NCI-H146 treated with DMSO at 0.1 percent for 48 hours (cell line): ENCODE data around the gene MTHFR.
"Not testable (repeated sequence)": the region's sequence is repeated elsewhere in the genome, so short reads cannot be mapped to it uniquely, and the experiment has no call there.

ENCODE experiments used
- DNase-seq: peaks from one replicate; lab custom pipeline; 2025; ENCODE audit not compliant: unreplicated experiment; lab: John Stamatoyannopoulos, UW

Gene MTHFR

GRCh38 chr1:11833900-11834299, 28.1 kb upstream of the MTHFR start:
- DNase-seq = no peak

- no peak for DNase-seq
These were observed 27.7 kb upstream of the MTHFR start for GRCh38 chr1:11833497-11833896.

DNA sequence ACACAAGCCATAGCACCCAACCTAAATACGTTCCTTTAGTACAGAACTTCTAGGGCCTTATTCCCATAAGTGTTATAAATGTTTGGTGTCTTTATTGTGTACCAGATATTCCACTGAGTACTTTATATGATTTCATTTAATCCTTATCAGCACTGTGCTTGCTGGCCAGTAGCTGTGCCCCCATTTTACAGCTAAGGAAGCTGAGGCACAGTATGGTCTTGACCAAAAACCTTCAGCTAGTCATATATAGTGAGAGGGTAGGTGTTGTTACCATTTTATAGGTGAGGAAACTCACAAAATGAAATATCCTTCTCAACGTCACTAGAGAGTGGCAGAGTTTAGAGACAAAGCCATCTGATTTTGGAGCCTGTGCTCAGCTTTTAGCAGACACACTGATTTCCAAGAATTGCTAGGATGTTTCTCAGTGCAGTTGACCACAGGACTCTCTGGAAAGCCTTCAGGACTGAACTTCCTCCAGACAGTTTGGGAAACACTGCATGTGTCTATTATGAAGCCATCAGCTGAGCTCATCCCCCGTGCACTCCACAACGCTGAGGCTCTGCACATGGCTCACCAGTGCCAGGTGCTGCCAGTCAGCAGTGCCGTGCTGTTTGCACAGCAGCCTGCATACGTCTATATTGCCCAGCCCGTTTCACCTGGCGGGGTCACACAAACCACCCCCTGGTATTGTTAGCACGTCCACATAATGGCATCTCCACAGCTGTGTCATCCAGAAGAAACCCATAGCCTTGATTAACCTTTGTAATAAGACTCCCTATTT, 26.4 kb upstream of the MTHFR start:
- peak; percentile 66 for DNase-seq

DNA sequence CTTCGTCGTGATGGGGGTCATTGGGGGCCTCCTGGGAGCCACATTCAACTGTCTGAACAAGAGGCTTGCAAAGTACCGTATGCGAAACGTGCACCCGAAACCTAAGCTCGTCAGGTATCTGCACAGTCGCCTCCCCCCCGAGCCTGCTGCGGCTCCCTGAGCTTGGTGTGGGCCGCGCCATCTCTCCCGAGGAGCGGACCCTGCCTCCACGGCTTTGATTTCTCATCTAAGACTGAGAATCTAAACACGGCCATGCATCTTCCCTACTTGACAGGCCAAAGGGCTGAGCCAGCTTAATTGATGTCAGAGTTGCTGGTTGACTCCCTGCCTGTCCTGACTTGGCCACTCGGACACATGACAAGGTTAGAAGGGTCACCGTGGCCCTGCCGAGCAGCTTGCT, 22.7 kb upstream of the MTHFR start:
- no peak for DNase-seq

DNA sequence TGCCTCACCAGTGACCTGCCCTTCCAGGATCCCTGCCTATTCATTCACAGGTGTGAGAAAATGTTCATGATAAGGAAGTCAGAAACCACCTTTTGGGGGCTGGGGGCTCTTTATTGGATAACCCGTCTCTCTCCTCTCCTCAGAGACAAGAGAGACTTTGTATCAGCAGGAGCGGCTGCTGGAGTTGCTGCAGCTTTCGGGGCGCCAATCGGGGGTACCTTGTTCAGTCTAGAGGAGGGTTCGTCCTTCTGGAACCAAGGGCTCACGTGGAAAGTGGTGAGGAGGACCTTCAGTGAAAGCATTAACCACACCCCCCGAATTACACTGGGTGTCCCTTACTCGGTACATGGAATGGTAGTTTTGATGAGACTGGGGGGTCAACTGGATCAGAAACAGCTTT, 21.2 kb upstream of the MTHFR start:
- no peak for DNase-seq

- no peak for DNase-seq
These were observed 19.4 kb upstream of the MTHFR start for GRCh38 chr1:11825131-11825530.

- no peak for DNase-seq
These were observed 17.8 kb upstream of the MTHFR start for GRCh38 chr1:11823366-11824137.

DNA sequence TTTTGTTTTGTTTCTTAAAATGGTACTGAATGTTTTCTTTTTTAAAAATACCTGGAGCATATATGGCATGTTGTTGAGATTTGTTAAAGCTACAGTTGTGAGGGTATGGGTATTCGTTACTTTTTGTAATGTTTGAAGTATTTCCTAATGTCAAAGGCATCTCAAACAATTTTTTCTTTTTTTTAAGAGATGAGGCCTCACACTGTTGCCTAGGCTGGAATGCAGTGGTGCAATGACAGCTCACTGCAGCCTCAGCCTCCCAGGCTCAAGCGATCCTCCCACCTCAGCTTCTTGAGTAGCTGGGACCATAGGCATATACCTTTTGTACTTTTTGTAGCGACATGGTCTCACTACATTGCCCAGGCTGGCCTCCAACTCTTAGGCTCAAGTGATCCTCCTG, 16.3 kb upstream of the MTHFR start:
- no peak for DNase-seq

- no peak for DNase-seq
These were observed 11.4 kb upstream of the MTHFR start for GRCh38 chr1:11817192-11817591.

GRCh38 chr1:11813021-11813420, 7.3 kb upstream of the MTHFR start:
- no peak for DNase-seq

DNA sequence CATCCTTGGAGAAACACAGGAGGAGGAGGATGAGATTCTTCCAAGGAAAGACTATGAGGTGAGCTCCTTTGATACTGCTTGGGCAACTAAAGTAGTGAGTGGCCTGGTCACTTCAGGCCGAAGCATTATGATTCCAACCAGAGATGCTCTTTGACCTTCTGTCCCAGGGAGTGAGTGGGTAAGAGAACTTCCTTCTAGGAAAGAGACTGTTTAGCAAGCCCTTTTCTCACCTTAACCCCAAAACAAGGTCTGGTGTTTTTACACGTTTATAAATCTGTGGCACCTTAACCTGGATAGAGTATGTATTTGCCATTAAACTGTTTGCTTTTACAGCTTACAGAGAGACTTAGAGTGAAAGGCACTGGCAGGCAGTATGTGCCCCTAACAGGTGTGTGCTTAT, 1.4 kb upstream of the MTHFR start:
- no peak for DNase-seq

DNA sequence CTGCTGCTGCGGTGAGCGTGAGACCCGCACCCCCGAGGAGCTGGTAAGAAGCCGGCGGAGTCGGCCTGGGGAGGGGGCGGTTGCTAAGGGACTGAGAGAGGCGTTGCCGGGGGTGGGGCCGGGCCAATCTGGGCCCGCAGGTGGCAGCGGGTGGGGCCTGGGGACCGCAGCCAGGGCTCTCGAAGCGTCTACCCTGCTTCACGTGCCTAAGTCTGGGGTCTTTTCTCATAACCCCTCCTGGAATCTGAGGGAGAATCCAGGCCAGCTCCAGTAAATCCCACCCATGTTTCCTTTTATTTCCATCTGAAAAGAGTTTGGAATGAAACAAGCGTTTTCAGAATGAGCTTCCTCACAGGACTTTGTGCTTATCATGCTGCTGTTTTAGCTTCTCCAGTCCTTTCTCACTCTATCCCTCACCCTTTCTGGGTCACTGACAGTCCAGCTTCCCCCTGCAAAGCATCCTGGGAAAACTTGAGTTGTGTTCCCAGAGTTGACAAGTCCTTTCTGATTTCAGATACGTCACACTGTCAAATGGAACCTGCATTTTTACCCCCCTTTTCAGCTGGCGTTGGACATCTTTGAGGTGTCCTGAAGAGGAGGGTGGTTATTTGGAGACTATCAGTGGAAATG, 658 bp upstream of the MTHFR start:
- DNase-seq = no peak

DNA sequence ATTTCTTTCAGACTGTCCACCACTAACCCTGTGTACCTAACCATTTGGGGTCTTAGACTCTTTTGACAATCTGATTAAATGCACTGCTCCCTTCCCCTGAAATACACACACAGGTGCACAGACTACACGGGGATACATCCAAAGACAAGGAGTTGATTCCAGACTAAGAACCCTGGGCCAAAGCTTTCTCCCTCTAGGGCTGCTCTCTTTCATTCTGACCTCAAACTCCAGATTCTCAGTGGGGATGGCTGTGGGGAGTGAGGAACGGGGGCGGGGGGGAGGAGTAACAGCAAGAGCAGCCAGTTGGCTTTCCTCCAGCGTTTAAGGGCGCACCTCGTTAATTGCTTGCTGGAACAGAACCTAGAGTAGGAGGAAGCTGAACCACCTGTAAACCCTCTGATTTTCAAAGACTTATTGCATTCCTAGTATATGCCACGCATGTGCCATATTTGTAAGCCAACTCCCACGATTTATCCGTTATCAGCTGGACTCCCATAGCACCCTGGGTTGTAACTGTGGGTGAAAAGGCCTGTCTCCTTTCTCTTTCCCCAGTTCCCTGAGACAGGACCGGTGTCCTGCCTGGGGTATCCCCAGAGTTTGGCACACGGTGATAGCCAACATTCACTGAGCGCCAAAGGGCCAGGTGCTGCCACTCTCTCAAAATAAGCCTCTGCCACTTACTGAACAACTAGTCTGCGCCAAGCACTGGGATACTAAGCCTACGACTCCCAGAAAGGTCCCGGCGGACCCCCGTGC, 920 bp downstream of the MTHFR start:
- peak; percentile 8 for DNase-seq

GRCh38 chr1:11803924-11804665, 1.7 kb downstream of the MTHFR start:
- not testable (repeated sequence) for DNase-seq

GRCh38 chr1:11802973-11803885, 2.5 kb downstream of the MTHFR start:
- no peak for DNase-seq

DNA sequence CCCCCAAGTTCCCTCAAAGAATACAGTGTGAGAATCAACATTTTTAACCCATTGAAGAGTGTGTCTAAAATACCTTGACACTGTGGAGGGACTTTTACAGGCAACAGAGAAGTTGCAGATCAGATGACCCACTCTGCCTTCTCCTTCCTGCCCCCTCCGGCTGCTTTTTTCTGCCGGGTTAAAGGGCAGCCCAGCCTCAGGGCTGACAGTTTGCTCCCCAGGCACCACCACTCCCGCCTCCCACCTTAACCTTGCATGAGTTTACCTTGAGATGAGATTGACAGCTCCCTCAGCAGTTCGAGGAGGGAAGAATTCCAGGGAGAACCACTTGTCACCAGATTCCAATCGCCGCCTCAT, 3.2 kb downstream of the MTHFR start:
- no peak for DNase-seq

DNA sequence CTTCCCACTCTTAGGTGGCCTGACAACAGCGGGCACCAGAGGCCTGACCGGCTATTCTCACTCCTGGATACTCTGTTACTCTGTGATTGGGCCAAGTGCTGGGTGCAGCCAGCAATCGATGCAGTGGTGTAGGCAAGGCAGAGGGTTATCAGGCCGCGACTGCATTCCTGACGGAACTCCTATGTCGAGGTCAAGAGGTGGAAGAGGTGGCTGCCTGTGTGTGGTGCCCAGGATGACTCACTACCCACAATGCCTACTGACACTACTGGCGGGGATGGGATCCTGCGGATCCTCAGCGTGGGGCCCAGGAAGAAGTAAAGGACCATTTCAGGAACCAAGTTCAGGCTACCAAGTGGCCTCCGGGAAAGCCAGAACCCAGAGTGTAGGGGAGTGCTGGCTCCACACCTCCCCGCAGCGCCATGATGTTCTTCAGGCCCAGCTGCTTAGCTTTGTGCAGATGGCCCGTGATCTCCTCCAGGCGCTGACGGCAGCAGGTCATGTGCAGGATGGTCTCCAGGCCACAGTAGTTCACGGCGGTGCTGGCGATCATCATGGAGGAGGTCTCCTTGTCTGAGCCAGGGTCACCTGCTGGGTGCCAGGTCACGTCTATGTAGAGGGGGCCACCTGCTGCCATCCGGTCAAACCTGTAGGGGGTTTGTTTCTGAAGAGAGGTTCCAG, 4.9 kb downstream of the MTHFR start:
- DNase-seq = no peak

DNA sequence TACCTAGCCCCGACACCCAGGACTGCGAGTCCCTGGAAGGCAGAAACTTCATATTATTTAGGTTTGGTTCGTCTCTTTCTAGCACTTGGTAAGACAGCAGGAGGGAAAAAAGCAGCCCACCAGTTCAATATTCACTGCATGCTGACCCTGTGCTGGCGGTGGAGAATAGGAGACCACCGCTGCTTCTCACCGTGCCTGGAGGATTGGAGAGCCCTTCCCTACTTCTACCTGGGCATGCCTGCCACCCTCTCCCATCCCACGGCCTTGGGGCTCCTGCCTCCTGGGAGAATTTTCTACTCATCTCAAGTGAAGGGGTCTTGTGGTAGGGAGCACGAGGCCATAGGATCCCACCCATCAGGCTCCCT, 5.4 kb downstream of the MTHFR start:
- DNase-seq = no peak

GRCh38 chr1:11799896-11800295, 5.9 kb downstream of the MTHFR start:
- no peak for DNase-seq
